ENCODE data around the gene PRSS22.

The PRSS22 gene

GRCh38 chr16:2811703-2812471 lies 46.1 kb downstream of the PRSS22 start:
- DNase-seq = no peak

DNA sequence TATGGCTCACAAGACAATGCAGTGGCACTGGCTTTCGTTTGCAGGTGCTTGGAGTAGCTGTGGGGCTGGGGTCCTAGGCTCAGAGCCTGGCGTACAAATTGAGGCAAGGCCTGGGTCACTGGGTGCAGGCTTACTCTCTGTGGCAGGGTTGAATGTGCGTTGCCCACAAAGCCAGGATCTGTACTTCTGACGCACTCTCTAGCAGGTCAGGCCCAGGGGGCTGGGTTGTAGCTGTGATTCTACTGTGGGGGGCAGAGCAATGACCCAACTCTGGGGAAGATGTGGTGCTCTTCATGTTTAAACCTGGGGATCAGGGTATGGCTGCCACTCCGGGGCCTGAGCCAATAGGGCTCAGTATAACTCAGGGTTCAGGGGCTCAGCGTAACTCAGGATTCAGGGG lies 47.3 kb downstream of the PRSS22 start:
- DNase-seq = no peak

DNA sequence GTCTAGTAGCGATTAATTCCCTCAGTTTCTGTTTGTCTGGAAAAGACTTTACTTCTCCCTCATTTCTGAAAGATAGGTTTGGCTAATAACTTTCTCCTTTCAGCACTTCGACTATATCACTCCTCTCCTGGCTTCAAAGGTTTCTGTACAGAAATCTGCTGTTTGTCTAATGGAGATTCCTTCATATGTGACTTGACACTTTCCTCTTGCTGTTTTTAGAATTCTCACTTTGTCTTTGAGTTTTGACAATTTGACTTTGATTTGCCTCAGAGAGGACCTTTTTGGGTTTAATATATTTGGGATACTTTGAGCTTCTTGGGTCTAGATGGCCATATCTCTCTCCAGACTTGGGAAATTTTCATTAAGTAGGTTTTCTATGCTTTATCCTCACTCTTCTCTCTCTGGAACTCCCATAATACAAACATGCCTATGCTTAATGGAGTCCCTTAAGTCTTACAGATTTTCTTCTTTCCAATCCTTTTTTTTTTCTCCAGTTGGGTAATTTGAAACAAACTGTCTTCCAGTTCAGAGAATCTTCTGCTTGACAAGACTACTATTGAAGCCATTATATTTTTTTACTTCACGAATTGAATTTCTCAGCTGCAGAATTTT lies 48.7 kb downstream of the PRSS22 start:
- DNase-seq = no peak

GRCh38 chr16:2808181-2808580 lies 49.8 kb downstream of the PRSS22 start:
- DNase-seq = no peak

GRCh38 chr16:2806286-2806685 lies 51.7 kb downstream of the PRSS22 start:
- DNase-seq = no peak

- no peak for DNase-seq
Measured at GRCh38 chr16:2804728-2805127, 53.2 kb downstream of the PRSS22 start.

- DNase-seq = no peak
Measured at GRCh38 chr16:2803545-2804195, 54.3 kb downstream of the PRSS22 start.

Data from midbrain (tissue), 1 donor.